ENCODE measurements around the gene XPO1. TPM values are rescaled to one million over a fixed set of nuclear protein-coding genes. Genes with fewer than 3 reads are reported as not detected.
"Not testable (repeated sequence)": the region's sequence is repeated elsewhere in the genome, so short reads cannot be mapped to it uniquely, and the experiment has no call there.

Gene XPO1, protein sequence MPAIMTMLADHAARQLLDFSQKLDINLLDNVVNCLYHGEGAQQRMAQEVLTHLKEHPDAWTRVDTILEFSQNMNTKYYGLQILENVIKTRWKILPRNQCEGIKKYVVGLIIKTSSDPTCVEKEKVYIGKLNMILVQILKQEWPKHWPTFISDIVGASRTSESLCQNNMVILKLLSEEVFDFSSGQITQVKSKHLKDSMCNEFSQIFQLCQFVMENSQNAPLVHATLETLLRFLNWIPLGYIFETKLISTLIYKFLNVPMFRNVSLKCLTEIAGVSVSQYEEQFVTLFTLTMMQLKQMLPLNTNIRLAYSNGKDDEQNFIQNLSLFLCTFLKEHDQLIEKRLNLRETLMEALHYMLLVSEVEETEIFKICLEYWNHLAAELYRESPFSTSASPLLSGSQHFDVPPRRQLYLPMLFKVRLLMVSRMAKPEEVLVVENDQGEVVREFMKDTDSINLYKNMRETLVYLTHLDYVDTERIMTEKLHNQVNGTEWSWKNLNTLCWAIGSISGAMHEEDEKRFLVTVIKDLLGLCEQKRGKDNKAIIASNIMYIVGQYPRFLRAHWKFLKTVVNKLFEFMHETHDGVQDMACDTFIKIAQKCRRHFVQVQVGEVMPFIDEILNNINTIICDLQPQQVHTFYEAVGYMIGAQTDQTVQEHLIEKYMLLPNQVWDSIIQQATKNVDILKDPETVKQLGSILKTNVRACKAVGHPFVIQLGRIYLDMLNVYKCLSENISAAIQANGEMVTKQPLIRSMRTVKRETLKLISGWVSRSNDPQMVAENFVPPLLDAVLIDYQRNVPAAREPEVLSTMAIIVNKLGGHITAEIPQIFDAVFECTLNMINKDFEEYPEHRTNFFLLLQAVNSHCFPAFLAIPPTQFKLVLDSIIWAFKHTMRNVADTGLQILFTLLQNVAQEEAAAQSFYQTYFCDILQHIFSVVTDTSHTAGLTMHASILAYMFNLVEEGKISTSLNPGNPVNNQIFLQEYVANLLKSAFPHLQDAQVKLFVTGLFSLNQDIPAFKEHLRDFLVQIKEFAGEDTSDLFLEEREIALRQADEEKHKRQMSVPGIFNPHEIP (N-terminal part only)
- 100 to 1,000 TPM; 208 TPM for total RNA-seq

DNA sequence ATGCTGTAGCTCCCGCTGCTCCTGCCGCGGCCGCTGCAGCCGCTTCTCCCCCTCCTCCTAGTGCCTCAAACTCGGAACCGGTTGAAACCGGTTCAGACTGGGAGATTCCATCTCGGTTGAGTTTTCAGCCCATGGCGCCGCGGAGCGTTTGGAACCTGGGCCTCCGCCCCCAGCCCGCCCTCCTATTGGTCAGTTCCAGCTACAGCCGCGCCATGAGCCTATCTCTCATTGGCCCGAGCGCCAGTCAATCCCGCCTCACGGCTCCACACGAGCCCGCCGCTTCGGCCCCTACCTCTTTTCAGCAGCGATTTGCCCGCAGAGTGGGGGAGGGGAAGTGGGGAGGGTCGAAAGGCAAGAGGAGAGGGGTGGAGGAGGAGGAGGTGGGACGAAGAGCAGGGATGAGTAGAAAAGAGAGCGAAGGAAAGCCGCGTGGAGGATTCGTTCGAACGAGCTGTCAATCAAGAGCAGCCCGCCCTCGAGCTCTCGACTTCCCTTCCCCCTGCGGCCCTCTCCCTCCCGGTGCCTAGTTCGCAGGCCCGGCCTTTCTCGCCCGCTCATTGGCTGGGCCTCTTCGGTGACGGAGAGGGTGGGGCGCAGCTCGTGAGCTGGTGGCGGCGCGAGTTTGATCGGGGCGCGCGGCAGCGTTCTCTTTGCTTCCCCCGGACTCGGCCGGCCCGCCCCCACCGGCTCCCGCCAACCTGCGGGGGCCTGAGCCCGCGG lies at the start of gene XPO1:
XPO1 (minus strand) TSS at position 157 of the 720 bp plus-strand sequence. CDS start 4,459 bp downstream, outside the sequence.
- Mint-ChIP-seq H3K4me3 (peak within 1 kb of the TSS; percentile 85), H3K27ac (peak within 1 kb of the TSS; percentile 100)

DNA sequence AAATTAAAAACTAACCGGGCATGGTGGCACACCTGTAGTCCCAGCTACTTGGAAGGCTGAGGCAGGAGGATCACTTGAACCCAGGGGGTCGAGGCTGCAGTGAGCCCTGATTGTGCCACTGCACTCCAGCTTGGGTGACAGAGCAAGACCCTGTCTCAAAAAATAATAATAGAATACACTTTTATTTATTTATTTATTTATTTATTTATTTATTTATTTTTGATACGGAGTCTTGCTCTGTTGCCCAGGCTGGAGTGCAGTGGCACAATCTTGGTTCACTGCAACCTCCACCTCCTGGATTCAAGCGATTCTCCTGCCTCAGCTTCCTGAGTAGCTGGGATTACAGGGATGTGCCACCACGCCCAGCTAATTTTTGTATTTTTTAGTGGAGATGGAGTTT lies 48.8 kb upstream of the XPO1 start:
- H3K27ac Mint-ChIP-seq; H3K4me3 Mint-ChIP-seq; H3K4me1 Mint-ChIP-seq; DNase-seq; H3K9me3 Mint-ChIP-seq; H3K36me3 Mint-ChIP-seq (ENCODE audit: low read depth); POLR2A ChIA-PET; H3K27me3 Mint-ChIP-seq: not testable (repeated sequence)
- CTCF ChIA-PET, result interaction anchor here (0.6 to 0.7 kb wide), 2 partner anchors 10 to 714 kb away, joined by 3 read pairs; no protein-coding TSS in a partner anchor

More for the DNA sequence above, at the start of gene XPO1:
- peaks cover 28% of the 10 kb centered on the region for H3K4me1 Mint-ChIP-seq
- ChIA-PET POLR2A (interaction anchor here (0.5 to 1.3 kb wide), 7 partner anchors 11 to 354 kb away, joined by 3 to 9 read pairs (median 3); no protein-coding TSS in a partner anchor), CTCF (interaction anchor here (0.6 to 1.1 kb wide), 4 partner anchors 84 to 161 kb away, joined by 3 read pairs; no protein-coding TSS in a partner anchor)
- H3K36me3 Mint-ChIP-seq (ENCODE audit: low read depth), result peaks cover 24% of the 10 kb centered on the region
- H3K9me3 Mint-ChIP-seq, result no peaks in the 10 kb centered on the region
- no peaks in the 10 kb centered on the region for H3K27me3 Mint-ChIP-seq
- peak; percentile 99 for DNase-seq

DNA sequence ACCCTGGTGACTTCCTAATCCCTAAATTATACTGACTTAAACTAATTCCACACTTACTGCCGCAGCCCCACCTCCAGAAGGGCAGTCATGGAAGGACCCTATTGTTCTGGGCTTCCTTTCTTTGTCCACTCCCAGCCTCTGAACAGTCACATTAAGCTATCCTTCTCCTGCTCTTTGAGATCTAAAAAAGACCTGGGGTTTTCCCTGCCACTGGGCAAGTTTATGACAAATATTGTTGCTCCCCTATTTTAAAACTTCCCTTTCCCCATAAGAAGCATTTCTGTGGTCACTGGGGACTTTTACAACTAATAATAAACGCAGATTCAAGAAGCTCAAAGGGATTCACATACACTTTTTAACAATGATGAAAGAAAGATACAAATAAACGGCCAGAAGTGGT lies 47.2 kb upstream of the XPO1 start:
- ChIA-PET CTCF (interaction anchor here (0.6 kb wide), 2 partner anchors 15 to 1162 kb away, joined by 3 read pairs; no protein-coding TSS in a partner anchor), POLR2A (no interaction called here)
- DNase-seq, result no peak
- H3K4me1 Mint-ChIP-seq, result peaks cover 1% of the 10 kb centered on the region
- H3K4me3 Mint-ChIP-seq, result no peak overlapping the region
- no peaks in the 10 kb centered on the region for H3K27me3 Mint-ChIP-seq
- H3K36me3 Mint-ChIP-seq (ENCODE audit: low read depth), result no peaks in the 10 kb centered on the region
- H3K9me3 Mint-ChIP-seq, result no peaks in the 10 kb centered on the region
- no peak overlapping the region for H3K27ac Mint-ChIP-seq

DNA sequence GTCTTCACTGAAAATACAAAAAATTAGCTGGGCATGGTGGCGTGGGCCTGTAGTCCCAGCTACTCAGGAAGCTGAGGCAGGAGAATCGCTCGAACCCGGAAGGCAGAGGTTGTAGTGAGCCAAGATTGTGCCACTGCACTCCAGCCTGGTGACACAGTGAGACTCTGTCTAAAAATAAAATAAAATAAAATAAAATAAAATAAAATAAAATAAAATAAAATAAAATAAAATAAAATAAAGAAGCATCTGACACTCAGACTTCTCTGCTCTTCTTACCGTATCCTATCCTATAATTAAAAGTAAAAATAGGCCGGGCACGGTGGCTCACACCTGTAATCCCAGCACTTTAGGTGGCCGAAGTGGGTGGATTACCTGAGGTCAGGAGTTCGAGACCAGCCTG lies 46.2 kb upstream of the XPO1 start:
- DNase-seq; H3K4me1 Mint-ChIP-seq; H3K9me3 Mint-ChIP-seq; H3K36me3 Mint-ChIP-seq (ENCODE audit: low read depth); H3K4me3 Mint-ChIP-seq; H3K27ac Mint-ChIP-seq; H3K27me3 Mint-ChIP-seq; POLR2A ChIA-PET: not testable (repeated sequence)
- CTCF ChIA-PET, result interaction anchor here (0.6 to 0.7 kb wide), 2 partner anchors 68 to 144 kb away, joined by 3 read pairs; no protein-coding TSS in a partner anchor

DNA sequence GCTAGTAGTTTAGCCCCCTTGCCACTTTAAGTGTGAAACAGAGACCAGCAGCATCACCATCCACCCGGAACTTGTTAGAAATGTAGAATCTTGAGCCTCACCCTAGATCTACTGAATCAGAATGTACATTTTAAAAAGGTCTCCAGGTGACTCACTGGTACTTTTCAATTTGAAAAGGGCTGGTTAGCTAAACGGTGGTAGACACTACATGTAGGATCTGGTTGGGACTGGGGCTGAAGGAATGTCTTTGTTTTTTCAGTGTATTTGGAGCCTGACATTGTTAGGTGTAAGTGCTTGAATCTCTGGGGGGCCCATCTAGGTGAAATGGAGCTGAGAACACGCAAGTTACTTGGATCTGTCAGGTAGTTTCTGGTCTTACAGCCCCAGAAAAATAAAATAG lies 44.0 kb upstream of the XPO1 start:
- H3K4me3 Mint-ChIP-seq, result no peak overlapping the region
- H3K9me3 Mint-ChIP-seq, result no peaks in the 10 kb centered on the region
- H3K27me3 Mint-ChIP-seq, result no peaks in the 10 kb centered on the region
- POLR2A ChIA-PET, result no interaction called here
- H3K36me3 Mint-ChIP-seq (ENCODE audit: low read depth), result no peaks in the 10 kb centered on the region
- H3K4me1 Mint-ChIP-seq, result peaks cover 1% of the 10 kb centered on the region
- CTCF ChIA-PET, result interaction anchor here (0.6 kb wide), 2 partner anchors 8 to 157 kb away, joined by 3 to 5 read pairs; no protein-coding TSS in a partner anchor
- no peak overlapping the region for H3K27ac Mint-ChIP-seq
- DNase-seq, result no peak

DNA sequence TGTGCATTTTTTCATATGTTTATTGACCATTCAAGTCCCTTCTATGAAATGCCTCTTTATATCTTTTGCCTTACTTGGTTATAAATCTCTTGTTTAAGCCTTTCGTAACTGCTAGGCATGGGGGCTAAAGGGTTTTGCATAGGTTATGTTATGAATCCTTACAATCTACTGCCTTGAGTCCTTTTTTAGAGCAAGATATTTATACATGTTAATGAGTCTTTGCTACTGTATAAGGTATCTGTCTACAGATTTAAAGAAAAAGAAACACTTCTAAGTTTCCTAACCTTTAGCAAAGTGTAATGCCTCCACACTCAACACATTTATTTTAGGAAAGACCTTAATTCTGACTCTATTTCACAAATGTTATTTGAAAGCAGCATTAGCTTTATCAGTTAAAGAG lies 43.6 kb upstream of the XPO1 start:
- DNase-seq, result no peak
- POLR2A ChIA-PET, result no interaction called here
- H3K9me3 Mint-ChIP-seq, result no peaks in the 10 kb centered on the region
- H3K36me3 Mint-ChIP-seq (ENCODE audit: low read depth), result no peaks in the 10 kb centered on the region
- CTCF ChIA-PET, result interaction anchor here (0.6 kb wide), 2 partner anchors 8 to 157 kb away, joined by 3 to 5 read pairs; no protein-coding TSS in a partner anchor
- no peak overlapping the region for H3K27ac Mint-ChIP-seq
- no peak overlapping the region for H3K4me3 Mint-ChIP-seq
- H3K4me1 Mint-ChIP-seq, result peaks cover 1% of the 10 kb centered on the region
- H3K27me3 Mint-ChIP-seq, result no peaks in the 10 kb centered on the region

DNA sequence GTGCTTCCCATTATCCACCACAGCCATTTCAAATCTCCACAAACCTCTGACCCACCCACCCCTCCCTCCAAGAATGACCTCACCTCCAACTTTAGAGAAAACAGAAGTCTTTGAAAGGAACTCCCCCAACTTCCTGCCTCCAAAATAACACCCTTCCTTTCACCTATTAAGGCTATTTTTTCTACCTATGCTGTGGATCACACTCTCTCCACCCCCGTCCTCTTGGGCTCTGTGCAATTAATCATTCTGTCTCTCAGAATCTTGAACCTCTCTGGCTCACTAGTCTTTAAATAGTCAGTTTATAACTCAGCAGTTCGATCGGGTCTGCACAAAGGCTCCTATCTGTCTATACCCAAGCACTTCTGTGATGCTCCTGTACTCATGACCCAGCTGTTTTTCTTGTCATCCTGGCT lies 37.3 kb upstream of the XPO1 start:
- no peak overlapping the region for H3K4me3 Mint-ChIP-seq
- CTCF ChIA-PET, result interaction anchor here (0.6 to 0.7 kb wide), 2 partner anchors 14 to 149 kb away, joined by 3 read pairs; no protein-coding TSS in a partner anchor
- H3K9me3 Mint-ChIP-seq, result no peaks in the 10 kb centered on the region
- POLR2A ChIA-PET, result no interaction called here
- no peak for DNase-seq
- no peaks in the 10 kb centered on the region for H3K36me3 Mint-ChIP-seq (ENCODE audit: low read depth)
- H3K27ac Mint-ChIP-seq, result peak overlapping the region; percentile 72
- H3K4me1 Mint-ChIP-seq, result peaks cover 9% of the 10 kb centered on the region
- H3K27me3 Mint-ChIP-seq, result no peaks in the 10 kb centered on the region

DNA sequence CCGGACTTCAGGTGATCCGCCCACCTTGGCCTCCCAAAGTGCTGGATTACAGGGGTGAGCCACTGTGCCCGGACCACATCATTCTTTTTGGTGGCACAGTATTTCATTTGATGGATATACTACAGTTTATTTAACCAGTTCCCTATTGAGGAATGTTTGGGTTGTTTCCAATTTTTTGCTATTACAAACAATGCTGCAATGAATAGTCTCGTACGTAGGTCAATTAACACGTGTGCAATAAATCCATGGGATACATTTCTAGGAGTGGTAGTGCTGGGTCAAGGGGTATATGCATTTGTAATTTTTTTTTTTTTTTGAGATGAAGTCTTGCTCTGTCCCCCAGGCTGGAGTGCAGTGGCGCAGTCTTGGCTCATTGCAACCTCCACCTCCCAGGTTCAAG lies 28.4 kb upstream of the XPO1 start:
- ChIA-PET CTCF (no interaction called here), POLR2A (no interaction called here)
- DNase-seq, result no peak
- Mint-ChIP-seq H3K9me3 (no peaks in the 10 kb centered on the region), H3K27ac (no peak overlapping the region), H3K4me1 (peaks cover 6% of the 10 kb centered on the region), H3K36me3 (ENCODE audit: low read depth) (no peaks in the 10 kb centered on the region), H3K27me3 (no peaks in the 10 kb centered on the region), H3K4me3 (no peak overlapping the region)

DNA sequence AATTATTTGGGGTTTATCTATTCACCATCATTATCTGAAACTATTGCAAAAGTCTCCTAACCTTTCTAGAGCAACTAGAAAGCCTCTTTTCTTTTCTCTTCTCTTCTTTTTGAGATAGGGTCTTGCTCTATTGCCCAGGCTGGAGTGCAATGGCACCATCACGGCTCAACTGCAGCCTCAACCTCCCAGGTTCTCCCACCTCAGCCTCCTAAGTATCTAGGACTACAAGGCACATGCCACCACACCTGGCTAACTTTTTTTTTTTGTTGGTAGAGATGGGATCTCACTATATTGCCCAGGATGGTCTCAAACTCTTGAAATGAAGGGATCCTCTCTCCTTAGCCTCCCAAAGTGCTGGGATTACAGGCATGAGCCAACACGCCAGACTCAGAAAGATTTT lies 24.5 kb upstream of the XPO1 start:
- no peak overlapping the region for H3K4me3 Mint-ChIP-seq
- no peak for DNase-seq
- no peaks in the 10 kb centered on the region for H3K36me3 Mint-ChIP-seq (ENCODE audit: low read depth)
- H3K9me3 Mint-ChIP-seq, result no peaks in the 10 kb centered on the region
- no peak overlapping the region for H3K27ac Mint-ChIP-seq
- ChIA-PET CTCF (interaction anchor here (0.9 kb wide), 1 partner anchor 96 kb away, joined by 3 read pairs; no protein-coding TSS in a partner anchor), POLR2A (no interaction called here)
- H3K4me1 Mint-ChIP-seq, result peaks cover 6% of the 10 kb centered on the region
- H3K27me3 Mint-ChIP-seq, result no peaks in the 10 kb centered on the region

DNA sequence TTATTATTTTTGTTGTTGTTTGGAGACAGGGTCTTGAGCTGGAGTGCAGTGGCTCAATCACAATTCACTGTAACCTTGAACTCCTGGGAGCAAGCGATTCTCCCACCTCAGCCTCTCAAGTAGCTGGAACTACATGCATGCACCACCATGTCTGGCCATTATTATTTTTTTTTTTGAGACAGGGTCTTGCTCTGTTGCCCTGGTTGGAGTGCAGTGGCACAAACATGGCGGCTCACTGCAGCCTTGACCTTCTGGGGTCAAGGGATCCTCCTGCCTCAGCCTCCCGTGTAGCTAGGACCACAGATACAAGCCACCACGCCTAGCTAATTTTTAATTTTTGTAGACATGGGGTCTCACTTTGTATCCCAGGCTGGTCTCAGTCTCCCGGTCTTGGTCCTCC lies 20.0 kb upstream of the XPO1 start:
- Mint-ChIP-seq H3K27me3 (no peaks in the 10 kb centered on the region), H3K27ac (no peak overlapping the region), H3K4me3 (no peak overlapping the region), H3K9me3 (no peaks in the 10 kb centered on the region), H3K36me3 (ENCODE audit: low read depth) (no peaks in the 10 kb centered on the region), H3K4me1 (no peaks in the 10 kb centered on the region)
- CTCF ChIA-PET, result interaction anchor here (0.7 to 1.4 kb wide), 3 partner anchors 10 to 243 kb away, joined by 3 to 5 read pairs (median 4); no protein-coding TSS in a partner anchor
- POLR2A ChIA-PET, result no interaction called here
- no peak for DNase-seq

DNA sequence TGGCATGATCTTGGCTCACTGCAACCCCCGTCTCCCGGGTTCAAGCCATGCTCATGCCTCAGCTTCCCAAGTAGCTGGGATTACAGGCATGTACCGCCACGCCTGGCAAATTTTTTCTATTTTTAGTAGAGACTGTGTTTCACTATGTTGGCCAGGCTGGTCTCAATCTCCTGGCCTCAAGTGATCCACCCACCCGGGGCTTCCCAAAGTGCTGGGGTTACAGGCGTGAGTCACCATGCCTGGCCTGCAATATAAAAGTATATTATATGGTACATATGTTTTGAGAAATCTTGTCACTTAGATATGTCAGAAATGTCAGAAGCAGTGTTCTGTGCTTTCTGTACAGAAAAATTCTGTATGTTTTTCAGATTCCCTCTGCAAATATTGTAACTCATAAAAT lies 19.2 kb upstream of the XPO1 start:
- no peak overlapping the region for H3K4me3 Mint-ChIP-seq
- no peaks in the 10 kb centered on the region for H3K27me3 Mint-ChIP-seq
- no peak for DNase-seq
- POLR2A ChIA-PET, result no interaction called here
- no peaks in the 10 kb centered on the region for H3K36me3 Mint-ChIP-seq (ENCODE audit: low read depth)
- H3K27ac Mint-ChIP-seq, result no peak overlapping the region
- CTCF ChIA-PET, result interaction anchor here (0.7 kb wide), 1 partner anchor 242 kb away, joined by 4 read pairs; no protein-coding TSS in a partner anchor
- H3K4me1 Mint-ChIP-seq, result no peaks in the 10 kb centered on the region
- no peaks in the 10 kb centered on the region for H3K9me3 Mint-ChIP-seq

DNA sequence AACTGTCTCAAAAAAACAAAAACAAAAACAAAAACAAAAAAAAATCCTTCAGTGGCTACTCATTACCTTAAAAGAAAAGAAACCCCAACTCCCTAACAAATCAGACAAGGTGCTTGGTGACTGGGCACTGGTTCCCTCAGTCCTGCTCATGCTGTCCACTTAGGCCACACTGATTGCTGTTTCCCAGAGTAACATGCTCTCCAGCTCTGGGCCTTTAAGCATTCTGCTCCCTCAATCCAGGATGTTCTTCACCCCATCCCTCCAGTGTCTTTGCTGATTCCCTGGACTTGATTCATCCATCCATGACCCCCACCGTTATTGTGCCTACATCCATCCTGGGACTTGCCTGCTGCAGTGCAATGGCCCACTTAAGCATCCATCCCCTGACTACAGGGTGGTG lies 16.4 kb upstream of the XPO1 start:
- H3K27me3 Mint-ChIP-seq, result peaks cover 2% of the 10 kb centered on the region
- ChIA-PET POLR2A (no interaction called here), CTCF (no interaction called here)
- H3K9me3 Mint-ChIP-seq, result no peaks in the 10 kb centered on the region
- H3K4me1 Mint-ChIP-seq, result no peaks in the 10 kb centered on the region
- no peak for DNase-seq
- H3K36me3 Mint-ChIP-seq (ENCODE audit: low read depth), result no peaks in the 10 kb centered on the region
- no peak overlapping the region for H3K27ac Mint-ChIP-seq
- no peak overlapping the region for H3K4me3 Mint-ChIP-seq

Data from activated CD4-positive, alpha-beta T cell treated with anti-CD3 and anti-CD28 coated beads, Interleukin-2, amount 10 ng/mL, durations not matched to agents 7 days and 5 days (primary cell).